K562 (cell line): Measurements from ENCODE around the gene NR4A2. TPM values are rescaled to one million over a fixed set of nuclear protein-coding genes. Genes with fewer than 3 reads are reported as not detected.

Experiments used
- ADNP ChIP-seq: fragments of 200-800 bp; sonication (Bioruptor generic); IDR thresholded peaks from 2 replicates; pipeline ENCODE4 v1.6.1; 2016; ENCODE audit warnings: missing genetic modification characterization, missing compliant biosample characterization
- ATF7 ChIP-seq: fragments of 450-650 bp; IDR thresholded peaks from 2 replicates; pipeline ENCODE4 v1.7.1; 2014; ENCODE audit warnings: mild to moderate bottlenecking, moderate library complexity
- BRD9 ChIP-seq: fragments of 450-650 bp; IDR thresholded peaks from 2 replicates; pipeline ENCODE4 v1.6.1; 2018; ENCODE audit warnings: low read depth; ENCODE audit not compliant: partially characterized antibody
- CBFB ChIP-seq: sonication (generic); formaldehyde crosslinking; IDR thresholded peaks from 2 replicates; pipeline ENCODE4 v1.4.0; 2020; ENCODE audit warnings: mild to moderate bottlenecking, missing genetic modification reagents
- CBX2 ChIP-seq: fragments of 200-600 bp; sonication (generic); IDR thresholded peaks from one replicate; pipeline ENCODE4 v1.6.1; 2012; ENCODE audit warnings: mild to moderate bottlenecking, low read length, inconsistent platforms; ENCODE audit not compliant: insufficient read depth, poor library complexity, severe bottlenecking
- CBX5 ChIP-seq: IDR thresholded peaks from 2 replicates; pipeline ENCODE4 v1.6.1; 2014; ENCODE audit warnings: low read depth, borderline replicate concordance
- EP400 ChIP-seq: fragments of 450-650 bp; IDR thresholded peaks from 2 replicates; pipeline ENCODE4 v1.6.1; 2017; ENCODE audit warnings: antibody characterized with exemption, mild to moderate bottlenecking, moderate library complexity
- GTF2E2 ChIP-seq: fragments of 200-800 bp; sonication (Bioruptor generic); IDR thresholded peaks from 2 replicates; pipeline ENCODE4 v1.6.1; 2016; ENCODE audit warnings: missing genetic modification characterization, missing compliant biosample characterization
- HDAC3 ChIP-seq: fragments of 450-650 bp; IDR thresholded peaks from 2 replicates; pipeline ENCODE4 v1.6.1; 2018; ENCODE audit warnings: borderline replicate concordance, mild to moderate bottlenecking, moderate library complexity; ENCODE audit not compliant: partially characterized antibody
- MAFK ChIP-seq: IDR thresholded peaks from 2 replicates; pipeline ENCODE4 v1.6.1; 2011; ENCODE audit warnings: low read length, improper control_type of control experiment
- MCM3 ChIP-seq: fragments of 450-650 bp; IDR thresholded peaks from 2 replicates; pipeline ENCODE4 v1.6.1; 2016
- MYBL2 ChIP-seq, 2 experiments: fragments of 450-650 bp in 1 of 2; sonication (generic) in 1 of 2; formaldehyde crosslinking in 1 of 2; IDR thresholded peaks; 2 replicates each; pipeline versions ENCODE4 v1.6.1 to v1.8.1; 2017 to 2022; ENCODE audit warnings: borderline replicate concordance in 1 of 2, inconsistent platforms in 1 of 2, low read depth in 1 of 2, mild to moderate bottlenecking in 1 of 2, missing genetic modification reagents in 1 of 2, moderate library complexity in 1 of 2
- PTTG1 ChIP-seq: fragments of 450-650 bp; IDR thresholded peaks from 2 replicates; pipeline ENCODE4 v1.6.1; 2016; ENCODE audit warnings: low read depth, mild to moderate bottlenecking, missing genetic modification characterization, missing compliant biosample characterization
- RAD51 ChIP-seq: fragments of 450-650 bp; IDR thresholded peaks from 2 replicates; pipeline ENCODE4 v1.7.1; 2016; ENCODE audit warnings: low read depth, mild to moderate bottlenecking, borderline replicate concordance
- SMARCC2 ChIP-seq: fragments of 450-650 bp; IDR thresholded peaks from 2 replicates; pipeline ENCODE4 v1.6.1; 2017; ENCODE audit warnings: antibody characterized with exemption, moderate library complexity, mild to moderate bottlenecking, low read depth
- SRSF3 ChIP-seq: fragments of 200-400 bp; formaldehyde crosslinking; IDR thresholded peaks from 2 replicates; pipeline ENCODE4 v1.6.1; 2016; ENCODE audit warnings: mild to moderate bottlenecking, low read length, moderate library complexity; ENCODE audit not compliant: insufficient read depth
- TCF7 ChIP-seq: sonication (generic); IDR thresholded peaks from 2 replicates; pipeline ENCODE4 v1.6.1; 2016; ENCODE audit warnings: antibody characterized with exemption, borderline replicate concordance
- ZNF140 ChIP-seq: fragments of 250-450 bp; sonication (Bioruptor Pico); IDR thresholded peaks from 2 replicates; pipeline ENCODE4 v1.8.0; 2021; ENCODE audit warnings: moderate library complexity, mild to moderate bottlenecking, inconsistent platforms
- ZNF175 ChIP-seq: fragments of 200-800 bp; sonication (Bioruptor generic); IDR thresholded peaks from 2 replicates; pipeline ENCODE4 v1.6.1; 2016; ENCODE audit warnings: low read depth, mild to moderate bottlenecking, missing genetic modification characterization, missing compliant biosample characterization
- ZNF24 ChIP-seq: fragments of 450-650 bp; IDR thresholded peaks from 2 replicates; pipeline ENCODE4 v1.6.1; 2016
- ZNF3 ChIP-seq: fragments of 250-450 bp; sonication (Bioruptor Pico); IDR thresholded peaks from 2 replicates; pipeline ENCODE4 v1.5.0; 2021; ENCODE audit warnings: mild to moderate bottlenecking, moderate library complexity
- polyA plus RNA-seq, 8 experiments: library from polyadenylated mRNA; depleted of rRNA in 4 of 8; stranded (reverse) in 5 of 8; unstranded in 3 of 8; fragments of >200 nt; fragmentation: Nextera tagmentation in 2 of 8; fragmentation: Illumina TruSeq in 1 of 8; extraction: Ambion mirVana in 2 of 8; extraction: Trizol in 1 of 8; gene quantifications; 2 replicates each; pipeline versions ENCODE4 v1.2.1 to v1.2.3, GENCODE V29; 2011 to 2014; ENCODE audit warnings: inconsistent platforms in 1 of 8, missing spikeins in 1 of 8
- total RNA-seq, 7 experiments: library from RNA; depleted of rRNA in 6 of 7; stranded (reverse); fragments of >200 nt in 6 of 7; fragmentation: Illumina TruSeq in 2 of 7; extraction: Trizol in 2 of 7; gene quantifications; 2 replicates each; pipeline versions ENCODE4 v1.2.1 to v1.2.3, GENCODE V29; 2011 to 2021; ENCODE audit warnings: low replicate concordance in 1 of 7
- TF ChIP-seq, protein P1 (sequence below): fragments of 250-450 bp; sonication (Bioruptor Pico); IDR thresholded peaks from 2 replicates; pipeline ENCODE4 v1.5.0; 2021
- TF ChIP-seq, protein P2 (sequence below), 3 experiments: fragments of 200-800 bp in 1 of 3; sonication (Bioruptor generic) in 1 of 3; sonication (generic) in 1 of 3; formaldehyde crosslinking in 1 of 3; IDR thresholded peaks; 2 replicates each; pipeline versions ENCODE4 v1.6.1 to v1.8.0; 2016 to 2022; ENCODE audit warnings: mild to moderate bottlenecking in 2 of 3, missing compliant biosample characterization in 2 of 3, missing genetic modification characterization in 2 of 3, missing genetic modification reagents in 1 of 3
- TF ChIP-seq, protein P3 (sequence below): IDR thresholded peaks from 2 replicates; pipeline ENCODE4 v1.6.1; 2014; ENCODE audit warnings: antibody characterized with exemption

NR4A2 gene
- total and polyA plus RNA-seq, 9 of the 15 experiments (the other 6 are each of a cell fraction or from before 2014, with no cell fraction given), result 0.94 to 5.1 (median 1.3) TPM

DNA sequence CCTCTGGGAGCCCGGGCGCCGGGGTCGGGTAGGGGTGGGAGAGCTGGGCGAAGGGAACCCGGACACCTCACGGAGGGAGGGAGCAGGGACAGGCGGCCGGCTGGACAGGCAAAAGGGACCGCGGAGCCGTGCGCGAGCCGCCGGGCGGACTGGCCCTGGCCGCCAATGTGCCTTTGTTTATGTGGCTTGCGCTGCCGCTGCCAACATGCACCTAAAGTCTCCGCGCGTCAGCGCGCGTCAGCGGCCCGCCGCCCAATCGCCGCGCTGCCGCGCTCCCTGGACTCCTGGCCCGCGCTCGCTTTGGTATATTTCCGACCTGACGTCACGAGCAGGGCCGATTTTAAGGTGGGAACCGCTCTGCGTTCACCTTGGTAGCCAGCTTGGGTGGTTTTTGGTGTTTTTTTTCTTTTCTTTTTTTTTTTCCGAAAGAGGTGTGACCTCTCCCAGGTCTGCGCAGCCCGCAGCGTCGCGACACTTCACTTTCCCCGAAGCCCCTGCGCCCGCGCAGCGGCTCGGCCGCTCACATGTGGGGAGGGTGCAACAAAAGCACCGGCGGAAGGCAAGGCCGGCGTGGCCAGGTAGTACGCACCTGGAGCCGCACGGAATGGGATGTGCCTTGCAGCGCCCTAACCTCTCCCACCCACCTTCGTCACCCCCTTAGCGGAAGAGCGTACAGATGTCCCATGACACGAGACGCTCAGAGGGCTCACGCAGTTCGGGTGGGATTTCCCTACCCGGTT lies at the start of gene NR4A2 (continued):
- no peak for TF ChIP-seq MYBL2 (IDR thresholded peaks at IDR 0.05; ENCODE audit: low read depth)
- no peak for TF ChIP-seq MYBL2 (CRISPR knock-in tag; IDR thresholded peaks at IDR 0.05; ENCODE audit: borderline replicate concordance)
- peak; percentile 65; the same call in 1 of the 2 replicates for TF ChIP-seq EP400
- TF ChIP-seq ZNF175 (CRISPR knock-in tag), result no peak
- TF ChIP-seq ATF7, result peak; percentile 87
- TF ChIP-seq BRD9, result peak; percentile 52
- no peak for TF ChIP-seq CBX2
- TF ChIP-seq MAFK, result no peak; the same call in 1 of the 2 replicates
- TF ChIP-seq SMARCC2, result no peak
- TF ChIP-seq, protein P1, sequence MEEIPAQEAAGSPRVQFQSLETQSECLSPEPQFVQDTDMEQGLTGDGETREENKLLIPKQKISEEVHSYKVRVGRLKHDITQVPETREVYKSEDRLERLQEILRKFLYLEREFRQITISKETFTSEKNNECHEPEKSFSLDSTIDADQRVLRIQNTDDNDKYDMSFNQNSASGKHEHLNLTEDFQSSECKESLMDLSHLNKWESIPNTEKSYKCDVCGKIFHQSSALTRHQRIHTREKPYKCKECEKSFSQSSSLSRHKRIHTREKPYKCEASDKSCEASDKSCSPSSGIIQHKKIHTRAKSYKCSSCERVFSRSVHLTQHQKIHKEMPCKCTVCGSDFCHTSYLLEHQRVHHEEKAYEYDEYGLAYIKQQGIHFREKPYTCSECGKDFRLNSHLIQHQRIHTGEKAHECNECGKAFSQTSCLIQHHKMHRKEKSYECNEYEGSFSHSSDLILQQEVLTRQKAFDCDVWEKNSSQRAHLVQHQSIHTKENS (CRISPR knock-in tag), result no peak
- TF ChIP-seq CBX5, result no peak
- TF ChIP-seq MCM3, result no peak
- no peak for TF ChIP-seq SRSF3
- no peak for TF ChIP-seq ADNP (tag)
- TF ChIP-seq GTF2E2 (tag), result no peak
- TF ChIP-seq, protein P2, sequence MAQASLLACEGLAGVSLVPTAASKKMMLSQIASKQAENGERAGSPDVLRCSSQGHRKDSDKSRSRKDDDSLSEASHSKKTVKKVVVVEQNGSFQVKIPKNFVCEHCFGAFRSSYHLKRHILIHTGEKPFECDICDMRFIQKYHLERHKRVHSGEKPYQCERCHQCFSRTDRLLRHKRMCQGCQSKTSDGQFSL (CRISPR knock-in tag; IDR thresholded peaks at IDR 0.05), result peak; percentile 59; the same call in 1 of the 2 replicates
- TF ChIP-seq, protein P2 (tag; IDR thresholded peaks at IDR 0.05), result no peak
- TF ChIP-seq RAD51, result no peak; the same call in 1 of the 2 replicates
- TF ChIP-seq PTTG1, result no peak
- TF ChIP-seq TCF7, result 0 out of 2 replicates have a peak, but pooled peaks have one; percentile 5
- TF ChIP-seq CBFB (CRISPR knock-in tag), result no peak; the same call in 1 of the 2 replicates
- TF ChIP-seq HDAC3, result no peak
- no peak for TF ChIP-seq ZNF3 (CRISPR knock-in tag)
- peak; percentile 13; the same call in 1 of the 2 replicates for TF ChIP-seq ZNF24
- TF ChIP-seq ZNF140 (CRISPR knock-in tag), result no peak
- TF ChIP-seq, protein P3, sequence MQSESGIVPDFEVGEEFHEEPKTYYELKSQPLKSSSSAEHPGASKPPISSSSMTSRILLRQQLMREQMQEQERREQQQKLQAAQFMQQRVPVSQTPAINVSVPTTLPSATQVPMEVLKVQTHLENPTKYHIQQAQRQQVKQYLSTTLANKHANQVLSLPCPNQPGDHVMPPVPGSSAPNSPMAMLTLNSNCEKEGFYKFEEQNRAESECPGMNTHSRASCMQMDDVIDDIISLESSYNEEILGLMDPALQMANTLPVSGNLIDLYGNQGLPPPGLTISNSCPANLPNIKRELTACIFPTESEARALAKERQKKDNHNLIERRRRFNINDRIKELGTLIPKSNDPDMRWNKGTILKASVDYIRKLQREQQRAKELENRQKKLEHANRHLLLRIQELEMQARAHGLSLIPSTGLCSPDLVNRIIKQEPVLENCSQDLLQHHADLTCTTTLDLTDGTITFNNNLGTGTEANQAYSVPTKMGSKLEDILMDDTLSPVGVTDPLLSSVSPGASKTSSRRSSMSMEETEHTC, result no peak
